Tibial nerve (tissue), 4 donors: ENCODE data around the gene LACTBL1. TPM values are rescaled to one million over a fixed set of nuclear protein-coding genes. Genes with fewer than 3 reads are reported as not detected.

ENCODE experiments used
- DNase-seq, 2 donors: peaks; one replicate each; pipeline ENCODE4 v3.0.0-alpha.2; 2019; ENCODE audit warnings: low spot score in 2 of 2
- H3K27ac ChIP-seq, 4 donors: fragments of 200-600 bp; sonication (generic) in 3 of 4; one replicate each; pipeline ENCODE4 v1.5.1; 2017 to 2019; ENCODE audit warnings: mild to moderate bottlenecking in 1 of 4
- H3K27me3 ChIP-seq, 2 donors: fragments of 200-600 bp; sonication (generic) in 1 of 2; one replicate each; pipeline versions ENCODE4 v1.5.1 to v1.6.0; 2017 to 2019
- H3K36me3 ChIP-seq, 3 donors: fragments of 200-600 bp; sonication (generic); one replicate each; pipeline ENCODE4 v1.5.1; 2018 to 2019
- H3K4me1 ChIP-seq, 4 donors: fragments of 200-600 bp; sonication (generic) in 3 of 4; one replicate each; pipeline ENCODE4 v1.5.1; 2017 to 2019
- H3K4me3 ChIP-seq, 4 donors: fragments of 200-600 bp; sonication (generic) in 3 of 4; one replicate each; pipeline ENCODE4 v1.5.1; 2017 to 2019; ENCODE audit warnings: mild to moderate bottlenecking in 1 of 4, moderate library complexity in 1 of 4
- H3K9me3 ChIP-seq, 4 donors: fragments of 200-600 bp; sonication (generic) in 3 of 4; one replicate each; pipeline ENCODE4 v1.5.1; 2017 to 2019
- CTCF ChIP-seq, 5 experiments: fragments of 200-600 bp in 3 of 5; fragments of 450-650 bp in 2 of 5; sonication (generic) in 3 of 5; IDR thresholded peaks; one replicate each; pipeline ENCODE4 v1.5.1; 2016 to 2019; ENCODE audit warnings: antibody characterized with exemption in 5 of 5, mild to moderate bottlenecking in 3 of 5, moderate library complexity in 2 of 5
- EP300 ChIP-seq, 2 donors: sonication (generic); formaldehyde crosslinking; IDR thresholded peaks; one replicate each; pipeline ENCODE4 v1.6.1; 2017; ENCODE audit warnings: antibody characterized with exemption in 2 of 2, mild to moderate bottlenecking in 1 of 2
- POLR2A ChIP-seq, 2 donors: fragments of 450-650 bp; IDR thresholded peaks; one replicate each; pipeline ENCODE4 v1.6.1; 2017; ENCODE audit warnings: antibody characterized with exemption in 2 of 2, mild to moderate bottlenecking in 2 of 2, moderate library complexity in 2 of 2
- WGBS, 2 donors: methylation state at CpG; one replicate each; pipeline ENCODE4 v1.1.5; 2018; 5-methylcytosine and 5-hydroxymethylcytosine counted together
- total RNA-seq, 4 donors: library from RNA; depleted of rRNA; stranded (reverse); fragments of >200 nt; gene quantifications; one replicate each; pipeline ENCODE4 v1.1.0, GENCODE V29; 2016

Gene LACTBL1
- total RNA-seq, 4 donors from 2014 or later = not detected

- Histone ChIP-seq H3K4me3 (no peak overlapping the region), H3K36me3 (no peaks in the 10 kb centered on the region), H3K9me3 (peaks cover 0 to 14% (median 0%) of the 10 kb centered on the region in 4 donors), H3K27ac (no peak overlapping the region), H3K4me1 (peaks cover 0 to 6% (median 0%) of the 10 kb centered on the region in 4 donors), H3K27me3 (peaks cover 0 to 55% of the 10 kb centered on the region in 2 donors)
- DNase-seq = no peak
- no peak for TF ChIP-seq EP300 (IDR thresholded peaks at IDR 0.05)
- TF ChIP-seq CTCF (IDR thresholded peaks at IDR 0.05) = no peak
- no peak for TF ChIP-seq POLR2A (IDR thresholded peaks at IDR 0.05)
- 79 to 82% methylated on average over 5 of the region's 5 CpGs for WGBS, 2 donors
Observed at GRCh38 chr1:22966309-22966708, 6.4 kb downstream of the LACTBL1 start.

GRCh38 chr1:22963044-22963677, 9.5 kb downstream of the LACTBL1 start:
- no peak for TF ChIP-seq EP300 (IDR thresholded peaks at IDR 0.05)
- no peak for TF ChIP-seq POLR2A (IDR thresholded peaks at IDR 0.05)
- no peak for TF ChIP-seq CTCF (IDR thresholded peaks at IDR 0.05)
- H3K4me3 ChIP-seq = no peak overlapping the region
- no peak overlapping the region for H3K27ac ChIP-seq
- DNase-seq = no peak
- H3K27me3 ChIP-seq = peaks cover 0 to 33% of the 10 kb centered on the region in 2 donors
- no peaks in the 10 kb centered on the region for H3K4me1 ChIP-seq
- H3K36me3 ChIP-seq = no peaks in the 10 kb centered on the region
- H3K9me3 ChIP-seq = peaks cover 0 to 14% (median 0%) of the 10 kb centered on the region in 4 donors
- 80 to 83% methylated on average over 7 to 10 of the region's 10 CpGs for WGBS, 2 donors

GRCh38 chr1:22962558-22962957, 10.1 kb downstream of the LACTBL1 start:
- Histone ChIP-seq H3K4me3 (no peak overlapping the region), H3K27ac (no peak overlapping the region), H3K36me3 (no peaks in the 10 kb centered on the region), H3K9me3 (peaks cover 0 to 14% (median 0%) of the 10 kb centered on the region in 4 donors), H3K27me3 (peaks cover 0 to 31% of the 10 kb centered on the region in 2 donors), H3K4me1 (no peaks in the 10 kb centered on the region)
- WGBS, 2 donors = 50 to 62% methylated on average over 3 of the region's 3 CpGs
- no peak for DNase-seq
- TF ChIP-seq EP300 (IDR thresholded peaks at IDR 0.05) (no peak), POLR2A (IDR thresholded peaks at IDR 0.05) (no peak), CTCF (IDR thresholded peaks at IDR 0.05) (no peak)

GRCh38 chr1:22959545-22960360, 12.9 kb downstream of the LACTBL1 start:
- Histone ChIP-seq H3K27me3 (peaks cover 0 to 20% of the 10 kb centered on the region in 2 donors), H3K27ac (no peak overlapping the region)

More at GRCh38 chr1:22959545-22960360, 12.9 kb downstream of the LACTBL1 start:
- TF ChIP-seq EP300 (IDR thresholded peaks at IDR 0.05) = no peak
- no peak for TF ChIP-seq CTCF (IDR thresholded peaks at IDR 0.05)
- no peak for TF ChIP-seq POLR2A (IDR thresholded peaks at IDR 0.05)
- DNase-seq = no peak
- no peaks in the 10 kb centered on the region for H3K4me1 ChIP-seq
- WGBS, 2 donors = 80 to 82% methylated on average over 7 of the region's 7 CpGs
- no peak overlapping the region for H3K4me3 ChIP-seq
- H3K9me3 ChIP-seq = no peaks in the 10 kb centered on the region
- no peaks in the 10 kb centered on the region for H3K36me3 ChIP-seq
